ENCODE results near the gene GNAT3. TPM values are rescaled to one million over a fixed set of nuclear protein-coding genes. Genes with fewer than 3 reads are reported as not detected.

The GNAT3 gene
- total RNA-seq, 1 donor from 2014 or later = not detected

DNA sequence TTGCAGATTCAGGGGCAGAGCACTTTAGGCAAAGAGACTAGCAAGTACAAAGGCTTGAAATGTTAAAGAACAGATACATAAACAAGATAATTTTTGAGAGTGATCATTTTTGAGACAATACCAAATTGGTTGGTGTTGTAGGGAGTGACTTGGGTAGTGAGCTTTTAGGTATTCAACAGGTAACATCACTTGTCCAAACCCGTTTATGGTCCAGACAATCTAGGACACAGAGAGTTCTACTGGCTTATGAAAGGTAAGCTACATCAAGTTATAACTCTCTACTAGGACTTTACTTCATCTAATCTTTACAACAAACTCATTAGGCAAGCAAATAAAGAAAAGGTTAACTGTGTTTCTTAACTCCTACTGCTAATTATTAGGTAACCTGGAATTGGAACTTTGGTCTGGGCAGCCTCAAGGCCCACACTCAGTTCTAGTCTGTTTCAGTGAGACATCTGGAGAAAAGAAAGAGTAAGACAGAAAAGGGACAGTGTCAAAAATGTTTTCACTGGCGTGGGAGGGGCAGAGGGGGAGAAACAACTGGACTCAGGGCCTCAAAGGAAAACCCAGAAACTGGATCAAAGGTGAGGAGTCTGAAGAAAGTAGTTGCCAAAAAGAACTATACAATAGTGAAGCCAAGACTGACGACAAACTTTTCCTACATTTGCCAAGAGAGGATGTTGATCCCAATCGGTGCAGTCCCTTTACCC lies 39.2 kb downstream of the GNAT3 start:
- Mint-ChIP-seq H3K9me3 (no peaks in the 10 kb centered on the region), H3K27me3 (ENCODE audit: low read depth) (no peaks in the 10 kb centered on the region), H3K4me1 (ENCODE audit: low read depth) (no peaks in the 10 kb centered on the region), H3K4me3 (ENCODE audit: low read depth) (no peak overlapping the region), H3K36me3 (ENCODE audit: low read depth) (no peaks in the 10 kb centered on the region), H3K27ac (no peak overlapping the region)
- intact Hi-C loops (cut with micrococcal nuclease) = no loop called here
- DNase-seq (ENCODE audit: low spot score) = no peak

DNA sequence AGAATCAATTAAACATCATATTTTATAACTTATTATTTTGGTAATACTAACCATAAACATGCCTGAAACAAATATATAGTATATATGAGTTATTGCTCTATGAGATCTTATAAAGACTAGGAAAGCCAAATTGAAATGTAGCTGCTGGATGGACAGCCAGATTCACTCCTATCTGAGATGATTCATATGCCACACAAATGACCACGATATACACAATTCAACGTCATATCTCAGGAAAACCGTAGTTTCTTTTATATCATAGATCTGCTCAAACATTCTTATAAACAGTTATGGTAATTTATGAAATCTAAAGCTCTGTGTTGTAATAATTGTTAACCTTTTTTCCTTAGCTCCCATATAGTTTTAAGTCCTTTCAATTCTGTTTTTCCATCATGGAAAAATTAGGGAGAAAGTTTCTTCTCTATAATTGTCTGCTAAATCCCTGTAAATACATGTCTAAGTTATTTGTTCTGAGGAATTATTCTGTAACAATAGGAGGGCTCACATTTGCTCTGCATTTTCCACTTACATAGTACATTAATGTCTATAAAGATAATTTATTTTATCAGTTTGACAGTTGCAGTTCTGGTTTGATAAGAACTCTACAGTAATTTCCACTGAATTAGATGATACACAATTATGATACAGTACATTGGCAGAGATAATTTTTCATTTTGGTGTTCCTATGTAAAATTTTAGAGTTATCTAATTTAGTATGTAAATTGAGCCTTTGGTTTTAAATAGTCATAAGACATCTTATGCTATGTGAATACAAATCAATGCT lies 42.7 kb downstream of the GNAT3 start:
- no peak for DNase-seq (ENCODE audit: low spot score)
- Mint-ChIP-seq H3K4me1 (ENCODE audit: low read depth) (no peaks in the 10 kb centered on the region), H3K36me3 (ENCODE audit: low read depth) (no peaks in the 10 kb centered on the region), H3K27ac (no peak overlapping the region), H3K27me3 (ENCODE audit: low read depth) (no peaks in the 10 kb centered on the region), H3K9me3 (no peaks in the 10 kb centered on the region), H3K4me3 (ENCODE audit: low read depth) (no peak overlapping the region)
- intact Hi-C loops (cut with micrococcal nuclease) = no loop called here

DNA sequence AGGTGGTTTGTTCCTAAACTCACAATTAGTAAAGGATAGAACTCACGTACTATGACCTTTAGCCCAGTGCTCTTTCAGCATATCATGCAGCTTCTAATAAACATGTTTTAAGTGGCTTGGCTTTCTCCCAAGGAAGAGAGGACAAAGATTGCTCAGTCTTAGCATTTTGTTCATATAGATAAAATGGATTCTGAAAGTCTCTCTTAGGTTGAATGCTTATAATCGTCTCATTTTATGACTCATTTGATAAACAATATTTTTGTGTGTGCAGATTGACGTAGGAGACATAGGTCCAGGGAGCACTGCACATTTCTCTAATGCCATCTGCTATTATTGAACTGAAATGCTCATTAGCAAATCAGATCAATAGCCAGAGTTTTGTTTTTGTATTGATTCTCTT lies 44.8 kb downstream of the GNAT3 start:
- H3K9me3 Mint-ChIP-seq = no peaks in the 10 kb centered on the region
- intact Hi-C loops (cut with micrococcal nuclease) = no loop called here
- H3K4me1 Mint-ChIP-seq (ENCODE audit: low read depth) = no peaks in the 10 kb centered on the region
- no peak overlapping the region for H3K4me3 Mint-ChIP-seq (ENCODE audit: low read depth)
- no peak for DNase-seq (ENCODE audit: low spot score)
- H3K36me3 Mint-ChIP-seq (ENCODE audit: low read depth) = no peaks in the 10 kb centered on the region
- H3K27ac Mint-ChIP-seq = no peak overlapping the region
- H3K27me3 Mint-ChIP-seq (ENCODE audit: low read depth) = no peaks in the 10 kb centered on the region

- Mint-ChIP-seq H3K36me3 (ENCODE audit: low read depth) (no peaks in the 10 kb centered on the region), H3K4me3 (ENCODE audit: low read depth) (no peak overlapping the region), H3K27me3 (ENCODE audit: low read depth) (no peaks in the 10 kb centered on the region), H3K27ac (no peak overlapping the region), H3K9me3 (no peaks in the 10 kb centered on the region), H3K4me1 (ENCODE audit: low read depth) (no peaks in the 10 kb centered on the region)
- intact Hi-C loops (cut with micrococcal nuclease) = no loop called here
- DNase-seq (ENCODE audit: low spot score) = no peak
Observed at GRCh38 chr7:80466636-80467035, 45.2 kb downstream of the GNAT3 start.

DNA sequence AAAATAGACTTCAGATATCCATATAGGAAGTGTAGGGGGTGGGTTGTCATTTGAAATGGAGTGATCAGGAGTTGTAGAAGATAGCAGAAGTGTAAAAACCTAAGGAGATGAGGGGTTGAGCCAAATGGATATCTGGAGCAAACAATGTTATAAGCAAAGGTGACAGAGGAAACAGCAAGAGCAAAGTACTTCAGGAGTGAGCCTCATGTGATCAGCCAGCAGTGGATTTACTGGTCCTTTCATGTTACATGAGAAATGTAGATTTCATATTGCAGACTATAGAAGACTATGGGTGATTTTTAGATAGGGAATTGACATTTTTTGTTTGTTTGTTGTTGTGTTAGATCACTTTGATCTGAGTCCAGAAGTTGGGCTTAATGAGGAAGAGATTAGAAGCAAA lies 47.7 kb downstream of the GNAT3 start:
- H3K27me3 Mint-ChIP-seq (ENCODE audit: low read depth) = no peaks in the 10 kb centered on the region
- H3K36me3 Mint-ChIP-seq (ENCODE audit: low read depth) = no peaks in the 10 kb centered on the region
- H3K27ac Mint-ChIP-seq = no peak overlapping the region
- H3K4me1 Mint-ChIP-seq (ENCODE audit: low read depth) = no peaks in the 10 kb centered on the region
- no peak overlapping the region for H3K4me3 Mint-ChIP-seq (ENCODE audit: low read depth)
- no peak for DNase-seq (ENCODE audit: low spot score)
- H3K9me3 Mint-ChIP-seq = no peaks in the 10 kb centered on the region
- intact Hi-C loops (cut with micrococcal nuclease) = no loop called here

GRCh38 chr7:80463272-80463920 lies 48.5 kb downstream of the GNAT3 start:
- Mint-ChIP-seq H3K9me3 (no peaks in the 10 kb centered on the region), H3K36me3 (ENCODE audit: low read depth) (no peaks in the 10 kb centered on the region), H3K27me3 (ENCODE audit: low read depth) (no peaks in the 10 kb centered on the region), H3K27ac (no peak overlapping the region), H3K4me3 (ENCODE audit: low read depth) (no peak overlapping the region), H3K4me1 (ENCODE audit: low read depth) (no peaks in the 10 kb centered on the region)
- DNase-seq (ENCODE audit: low spot score) = no peak
- intact Hi-C loops (cut with micrococcal nuclease) = no loop called here

DNA sequence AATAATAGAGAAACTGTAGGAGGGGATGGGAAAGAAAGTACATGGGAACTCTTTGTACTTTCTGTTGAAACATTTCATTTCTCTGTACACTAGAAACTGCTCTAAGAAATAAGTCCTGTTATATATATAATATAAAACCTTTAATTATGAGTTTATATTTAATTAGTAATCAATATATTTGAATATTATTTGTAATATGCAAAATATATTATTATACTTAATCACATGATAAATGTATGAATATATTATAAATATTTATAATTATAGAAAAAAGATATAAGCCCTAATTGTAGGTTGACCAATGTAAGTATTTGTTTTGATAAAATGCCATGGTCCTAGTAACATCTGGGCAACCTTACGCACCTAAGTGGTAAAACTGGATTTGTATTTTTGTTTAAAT lies 51.0 kb downstream of the GNAT3 start:
- H3K27ac Mint-ChIP-seq = no peak overlapping the region
- H3K36me3 Mint-ChIP-seq (ENCODE audit: low read depth) = no peaks in the 10 kb centered on the region
- intact Hi-C loops (cut with micrococcal nuclease) = no loop called here
- no peak overlapping the region for H3K4me3 Mint-ChIP-seq (ENCODE audit: low read depth)
- H3K4me1 Mint-ChIP-seq (ENCODE audit: low read depth) = no peaks in the 10 kb centered on the region
- no peaks in the 10 kb centered on the region for H3K27me3 Mint-ChIP-seq (ENCODE audit: low read depth)
- no peaks in the 10 kb centered on the region for H3K9me3 Mint-ChIP-seq
- DNase-seq (ENCODE audit: low spot score) = no peak

- no peak for DNase-seq (ENCODE audit: low spot score)
- Mint-ChIP-seq H3K27me3 (ENCODE audit: low read depth) (no peaks in the 10 kb centered on the region), H3K27ac (no peak overlapping the region), H3K4me1 (ENCODE audit: low read depth) (no peaks in the 10 kb centered on the region), H3K36me3 (ENCODE audit: low read depth) (no peaks in the 10 kb centered on the region), H3K9me3 (no peaks in the 10 kb centered on the region), H3K4me3 (ENCODE audit: low read depth) (no peak overlapping the region)
- intact Hi-C loops (cut with micrococcal nuclease) = loop anchor here (10.0 kb wide), 1 partner anchor 365 kb away; no protein-coding TSS in a partner anchor
Observed at GRCh38 chr7:80459776-80460510, 51.9 kb downstream of the GNAT3 start.

DNA sequence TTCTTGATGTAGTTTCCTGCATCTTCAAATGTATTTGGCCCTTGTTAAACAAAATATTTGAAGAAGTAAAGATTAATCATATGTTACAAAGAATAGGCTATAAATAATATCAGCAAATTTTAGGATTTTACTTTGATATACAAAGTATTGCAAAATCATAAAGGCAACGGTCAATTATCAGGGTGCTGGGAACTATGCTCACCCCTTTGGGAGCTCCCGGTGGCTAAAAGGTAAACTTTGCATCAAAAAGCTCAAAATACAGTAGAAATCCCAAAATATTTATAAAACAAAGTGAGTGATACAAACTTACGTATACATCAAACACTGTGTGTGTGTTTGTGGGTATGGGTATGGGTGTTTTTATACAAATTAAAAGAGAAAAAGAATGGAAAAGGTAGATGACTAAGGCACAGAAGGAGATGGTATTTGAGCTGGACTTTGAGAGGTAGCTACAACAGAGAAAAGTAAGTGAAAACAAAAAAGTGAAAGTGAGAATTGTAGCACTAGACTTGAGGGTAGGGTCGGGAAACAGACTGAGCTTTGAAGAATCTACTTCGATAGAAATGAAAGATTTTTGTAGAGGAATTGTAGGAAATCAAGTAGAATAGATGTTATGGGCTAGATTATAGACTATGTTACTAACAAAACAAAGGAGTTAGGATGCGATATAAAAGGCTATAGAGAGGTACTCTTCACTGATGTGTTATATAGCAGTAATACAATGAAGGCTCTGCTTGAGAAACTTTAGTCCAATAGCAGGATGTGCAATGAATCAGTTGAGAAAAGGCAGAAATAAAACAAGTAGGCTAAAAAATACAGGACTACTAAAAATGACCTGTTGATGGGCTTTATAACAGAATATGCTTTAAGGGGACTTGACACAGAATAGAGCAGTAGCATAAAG lies 52.8 kb downstream of the GNAT3 start:
- Mint-ChIP-seq H3K27me3 (ENCODE audit: low read depth) (no peaks in the 10 kb centered on the region), H3K4me3 (ENCODE audit: low read depth) (no peak overlapping the region), H3K27ac (no peak overlapping the region), H3K4me1 (ENCODE audit: low read depth) (no peaks in the 10 kb centered on the region), H3K9me3 (no peaks in the 10 kb centered on the region), H3K36me3 (ENCODE audit: low read depth) (no peaks in the 10 kb centered on the region)
- intact Hi-C loops (cut with micrococcal nuclease) = loop anchor here (10.0 kb wide), 1 partner anchor 364 kb away; no protein-coding TSS in a partner anchor
- no peak for DNase-seq (ENCODE audit: low spot score)

DNA sequence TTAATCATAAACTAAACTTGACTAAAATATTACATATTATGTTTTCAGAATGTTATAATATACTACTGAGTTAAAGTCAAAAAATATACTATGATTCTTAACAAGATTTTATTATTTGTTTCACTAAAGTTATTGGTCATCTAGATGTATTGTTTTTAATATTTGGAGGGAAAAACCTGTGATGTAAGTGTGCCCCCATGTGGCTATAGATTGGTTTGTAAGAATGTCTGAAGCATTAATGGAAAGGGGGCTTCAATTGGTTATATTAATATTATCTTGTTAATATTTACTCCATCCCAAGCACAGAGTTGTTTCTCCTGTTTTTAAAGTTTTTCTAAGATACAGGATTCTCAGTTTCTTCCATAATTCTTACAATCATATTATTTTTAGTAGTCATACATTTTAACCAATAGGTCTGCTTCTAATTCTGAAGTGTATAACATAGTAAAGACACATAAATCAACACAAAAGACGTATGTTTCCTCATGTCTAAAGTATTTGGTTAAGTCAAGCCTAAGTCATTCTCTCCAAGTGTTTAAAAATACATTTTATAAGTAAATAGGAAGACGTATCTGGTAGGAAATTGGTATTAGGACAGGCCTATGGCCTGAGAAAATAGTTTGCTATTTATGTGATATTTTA lies 58.0 kb downstream of the GNAT3 start:
- Mint-ChIP-seq H3K9me3 (no peaks in the 10 kb centered on the region), H3K27me3 (ENCODE audit: low read depth) (no peaks in the 10 kb centered on the region), H3K4me3 (ENCODE audit: low read depth) (no peak overlapping the region), H3K36me3 (ENCODE audit: low read depth) (no peaks in the 10 kb centered on the region), H3K27ac (no peak overlapping the region), H3K4me1 (ENCODE audit: low read depth) (no peaks in the 10 kb centered on the region)
- intact Hi-C loops (cut with micrococcal nuclease) = loop anchor here (2.0 to 10.0 kb wide), 2 partner anchors 359 to 393 kb away; no protein-coding TSS in a partner anchor
- no peak for DNase-seq (ENCODE audit: low spot score)

DNA sequence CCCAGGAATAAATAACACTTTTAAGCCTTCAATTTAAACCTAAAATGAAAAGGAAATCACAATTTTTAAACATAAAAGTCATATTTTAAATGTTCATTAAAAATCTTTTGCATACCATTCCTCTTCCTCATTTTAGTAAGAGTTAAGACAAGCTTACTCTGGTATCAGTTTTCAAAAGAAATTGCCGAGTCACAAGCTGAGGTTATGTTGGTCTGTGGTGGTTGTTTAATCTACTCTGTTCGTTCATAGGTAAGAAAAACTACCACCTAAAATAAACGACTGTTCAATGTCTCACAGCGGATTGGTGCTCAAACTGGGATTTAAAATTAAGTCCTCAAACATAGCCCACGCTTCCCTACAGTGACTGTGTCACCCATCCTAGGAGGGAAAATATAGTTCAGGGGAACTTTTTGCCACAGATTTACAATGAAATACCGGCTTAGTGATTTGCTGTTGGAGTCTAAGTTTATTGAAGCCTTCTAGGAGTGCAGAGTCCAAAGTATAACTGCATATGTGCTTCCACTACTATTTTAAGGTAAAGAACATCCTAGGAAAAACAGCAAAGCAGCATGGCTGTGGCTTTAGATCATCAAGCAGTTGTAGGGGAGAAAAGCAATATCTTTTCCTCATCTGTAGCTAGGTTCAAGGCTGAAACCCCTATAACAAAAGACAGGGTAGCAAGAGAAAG lies 61.1 kb downstream of the GNAT3 start:
- no peaks in the 10 kb centered on the region for H3K27me3 Mint-ChIP-seq (ENCODE audit: low read depth)
- intact Hi-C loops (cut with micrococcal nuclease) = loop anchor here (10.0 kb wide), 1 partner anchor 356 kb away; no protein-coding TSS in a partner anchor
- H3K27ac Mint-ChIP-seq = no peak overlapping the region
- no peak for DNase-seq (ENCODE audit: low spot score)
- no peaks in the 10 kb centered on the region for H3K36me3 Mint-ChIP-seq (ENCODE audit: low read depth)
- no peaks in the 10 kb centered on the region for H3K4me1 Mint-ChIP-seq (ENCODE audit: low read depth)
- H3K9me3 Mint-ChIP-seq = no peaks in the 10 kb centered on the region
- no peak overlapping the region for H3K4me3 Mint-ChIP-seq (ENCODE audit: low read depth)

All from activated T-helper 2 cell treated with anti-CD3 and anti-CD28 coated beads, Interferon-gamma antibody, Interleukin-2, Interleukin-4, amounts not matched to agents 10 μg/mL and 5 μg/mL and 100 μg/mL, durations not matched to agents 14 hours and 24 hours and 36 hours (primary cell).